GM19455 (cell line): ENCODE results near the gene SAE1.

ENCODE experiments used
- ATAC-seq: cut with Tn5 transposase; IDR thresholded peaks from one replicate; pipeline ENCODE4 v1.9.1; 2021; ENCODE audit not compliant: unreplicated experiment

Gene SAE1

DNA sequence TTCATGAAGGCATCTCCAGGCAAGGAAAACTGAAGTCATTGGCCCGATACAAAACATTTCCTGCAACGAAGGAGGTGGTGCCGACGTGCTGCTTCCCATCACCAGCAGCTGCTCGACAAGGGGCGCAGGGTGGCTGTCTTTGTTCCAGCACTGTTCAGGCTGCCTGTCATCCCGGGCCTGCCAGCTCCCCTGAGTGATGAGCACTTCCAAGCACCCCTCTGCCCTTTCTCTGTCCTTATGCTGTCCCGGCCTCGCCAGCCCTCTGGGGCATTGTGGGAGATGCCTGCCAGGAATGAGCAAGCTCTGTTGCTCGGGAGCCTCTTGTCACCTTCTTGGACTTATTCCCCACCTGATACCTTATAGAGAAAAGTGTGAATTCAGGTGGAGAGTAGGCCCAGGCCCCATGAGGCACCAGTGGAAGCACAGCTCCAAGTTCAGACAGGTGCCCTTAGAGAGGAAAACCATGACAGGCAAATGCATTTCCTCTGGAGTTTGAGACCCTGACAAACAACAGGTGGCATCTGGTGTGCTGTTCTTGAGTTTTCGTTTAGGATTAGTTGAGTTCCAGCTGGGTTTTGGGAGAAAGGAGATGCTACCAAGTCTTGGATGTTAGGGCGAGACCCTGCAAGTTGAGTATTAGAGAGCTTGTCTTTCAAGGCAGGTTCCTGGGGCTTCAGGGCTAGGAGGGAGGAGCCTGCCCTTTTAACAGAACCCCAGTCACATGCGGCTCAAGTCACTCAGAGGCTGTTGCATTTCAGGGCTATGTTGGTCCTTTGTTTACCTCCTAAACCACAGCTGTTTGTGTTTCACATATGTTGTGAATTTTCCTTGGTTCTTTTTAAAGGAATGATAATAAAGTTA lies 78.9 kb downstream of the SAE1 start:
- ATAC-seq, result no peak

GRCh38 chr19:47210180-47210490 lies 79.5 kb downstream of the SAE1 start:
- ATAC-seq, result no peak

GRCh38 chr19:47210689-47211316 lies 80.2 kb downstream of the SAE1 start:
- ATAC-seq, result no peak

- no peak for ATAC-seq
Observed at GRCh38 chr19:47215581-47215980, 84.9 kb downstream of the SAE1 start.

DNA sequence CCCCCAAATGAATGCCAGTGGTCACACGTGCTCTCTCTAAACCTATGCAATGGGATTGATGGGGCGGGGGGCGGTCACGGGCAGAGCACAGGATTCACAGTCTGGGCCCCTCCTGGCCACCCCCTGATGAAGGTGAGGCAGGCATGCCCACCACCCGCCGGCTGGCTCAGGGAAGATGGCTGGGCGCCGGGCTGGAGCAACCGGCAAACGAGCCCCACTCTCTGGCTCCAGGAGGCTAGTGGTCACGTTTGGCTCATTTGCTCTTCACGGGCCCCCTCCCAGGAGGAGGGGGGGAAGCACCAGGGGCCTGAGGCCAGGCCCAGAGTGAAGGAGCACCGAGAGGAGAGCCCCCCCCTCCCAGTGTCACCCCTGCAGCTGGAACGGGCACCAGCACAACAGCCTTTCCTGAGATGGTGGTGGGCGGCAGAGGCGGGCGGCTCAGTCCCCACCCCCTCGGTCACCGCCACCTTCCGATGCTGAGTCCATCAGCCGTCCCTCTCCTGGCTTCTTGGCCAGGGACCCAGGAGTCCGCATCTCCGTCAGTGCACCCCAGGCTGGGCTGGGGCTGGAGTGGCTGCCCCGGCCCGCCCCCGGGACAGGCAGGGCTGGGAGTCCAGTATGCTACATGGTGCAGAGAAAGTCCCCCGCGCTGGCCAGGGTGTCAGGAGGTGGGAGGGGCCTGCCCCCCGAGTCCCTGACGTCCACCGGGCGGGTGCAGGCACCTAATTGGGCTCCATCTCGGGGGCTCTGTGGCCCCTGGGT lies 90.6 kb downstream of the SAE1 start:
- no peak for ATAC-seq

DNA sequence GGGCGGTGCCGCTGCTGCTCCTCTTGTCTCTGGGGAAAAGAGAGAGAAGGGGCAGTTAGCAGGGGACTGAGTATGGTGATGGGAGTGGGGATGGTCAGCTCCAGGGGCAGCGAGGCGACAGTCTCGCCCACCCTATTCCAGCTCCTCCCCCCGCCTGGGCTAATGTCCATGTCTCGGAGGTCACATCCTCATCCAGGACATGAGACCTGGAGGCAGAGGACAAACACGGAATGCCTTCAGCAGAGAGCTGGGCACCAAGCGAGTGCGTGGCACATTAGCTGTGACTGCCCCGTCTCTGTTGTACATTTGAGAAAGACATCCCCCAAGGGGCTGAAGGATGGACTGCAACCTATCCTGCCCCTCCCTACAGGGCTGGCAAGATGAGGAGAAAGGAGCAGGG lies 91.3 kb downstream of the SAE1 start:
- no peak for ATAC-seq

- no peak for ATAC-seq
Observed at GRCh38 chr19:47225746-47226425, 95.3 kb downstream of the SAE1 start.

GRCh38 chr19:47226426-47227351 lies 96.1 kb downstream of the SAE1 start:
- no peak for ATAC-seq

DNA sequence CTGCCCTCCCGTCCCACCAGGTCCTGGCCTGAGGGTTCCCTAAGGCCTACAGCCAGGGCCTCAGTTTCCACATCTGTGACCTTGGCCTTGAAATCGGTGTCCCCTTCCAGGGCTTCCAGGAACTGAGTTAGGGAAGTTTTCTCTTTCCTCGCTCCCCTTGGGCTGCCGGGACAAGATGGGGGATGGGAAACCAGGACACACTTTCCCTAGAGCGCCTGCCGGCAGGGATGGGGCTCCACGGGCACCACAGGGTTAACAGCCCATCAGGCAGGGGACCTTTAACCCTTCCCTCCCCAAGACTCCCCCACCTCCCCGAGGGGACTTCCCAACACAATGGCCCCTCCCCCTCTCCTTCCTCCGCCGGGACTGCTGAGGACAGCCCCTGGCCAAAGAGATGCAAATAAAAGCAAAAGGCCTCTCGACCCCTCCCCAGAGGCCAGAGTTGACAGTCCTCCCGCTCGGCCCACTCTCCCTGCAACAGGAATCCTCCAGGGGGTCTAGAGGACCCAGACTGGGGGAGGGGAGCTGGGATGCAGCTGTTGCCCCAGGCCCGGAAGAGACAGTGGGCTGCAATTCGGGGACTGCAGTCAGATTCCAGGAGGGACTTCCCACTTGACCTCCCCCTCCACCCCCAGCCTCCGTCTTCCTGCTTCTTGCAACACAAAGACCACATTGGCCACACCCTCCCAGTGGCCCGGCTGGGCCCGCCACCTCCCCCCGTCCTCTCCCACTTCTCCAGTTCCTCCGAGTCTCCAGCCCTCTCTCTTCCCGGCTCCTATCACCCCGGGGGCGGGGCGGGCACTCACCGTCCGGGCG lies 96.9 kb downstream of the SAE1 start:
- no peak for ATAC-seq

- no peak for ATAC-seq
Observed at GRCh38 chr19:47228168-47228936, 97.7 kb downstream of the SAE1 start.

DNA sequence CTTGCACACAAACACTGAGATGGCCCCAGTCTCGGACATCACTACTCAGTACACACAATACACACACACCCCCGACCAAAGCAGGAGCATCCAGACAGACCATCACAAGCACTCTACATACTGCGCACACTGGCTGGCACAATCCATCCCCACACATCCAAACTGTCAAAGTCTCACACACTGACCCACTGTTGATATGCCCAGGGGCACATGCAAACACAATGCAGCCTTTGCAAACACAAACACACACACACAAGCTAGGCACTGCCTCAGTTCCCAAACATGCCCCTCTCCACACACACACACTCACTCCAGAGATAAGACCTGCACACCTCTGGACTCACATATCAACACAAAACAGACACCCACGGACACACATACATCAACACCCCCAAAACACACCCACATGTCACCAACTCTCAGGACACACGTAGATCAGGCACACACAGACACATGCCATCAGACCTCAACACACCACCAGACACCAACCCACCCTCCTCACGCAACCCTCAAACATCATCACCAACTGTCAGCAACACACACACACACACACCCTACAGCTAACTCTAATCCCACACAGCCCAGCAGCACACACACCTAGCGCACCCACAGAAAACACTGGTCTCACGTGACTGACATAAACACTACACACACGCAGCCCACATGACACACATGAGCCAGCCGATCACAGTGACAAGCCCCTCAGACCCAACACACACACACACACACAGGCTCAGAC lies 98.5 kb downstream of the SAE1 start:
- ATAC-seq, result no peak

DNA sequence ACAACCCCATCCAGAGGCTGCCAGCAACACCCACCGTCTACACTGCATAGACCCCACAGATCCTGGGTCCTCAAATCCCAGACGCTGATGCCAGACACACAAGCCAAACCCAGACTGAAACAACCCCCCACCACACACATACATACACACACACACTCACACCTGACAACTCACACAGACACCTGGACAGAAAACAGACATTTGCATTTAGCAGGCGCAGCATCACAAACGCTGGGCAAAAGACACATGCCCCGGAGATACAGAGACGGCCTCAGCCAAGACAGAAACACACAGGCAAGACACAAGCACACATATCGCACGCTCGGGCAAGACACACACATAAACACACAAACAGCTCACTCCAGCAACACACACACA lies 99.0 kb downstream of the SAE1 start:
- ATAC-seq, result no peak

GRCh38 chr19:47230054-47230920 lies 99.7 kb downstream of the SAE1 start:
- ATAC-seq, result peak; percentile 18

- peak; percentile 2 for ATAC-seq
Observed at GRCh38 chr19:47230921-47231214, 100.2 kb downstream of the SAE1 start, which contains the start of gene BBC3. Gene BBC3, minus strand, starts transcription at chr19:47231199. Its CDS starts 2,768 bp downstream, at chr19:47228431.

DNA sequence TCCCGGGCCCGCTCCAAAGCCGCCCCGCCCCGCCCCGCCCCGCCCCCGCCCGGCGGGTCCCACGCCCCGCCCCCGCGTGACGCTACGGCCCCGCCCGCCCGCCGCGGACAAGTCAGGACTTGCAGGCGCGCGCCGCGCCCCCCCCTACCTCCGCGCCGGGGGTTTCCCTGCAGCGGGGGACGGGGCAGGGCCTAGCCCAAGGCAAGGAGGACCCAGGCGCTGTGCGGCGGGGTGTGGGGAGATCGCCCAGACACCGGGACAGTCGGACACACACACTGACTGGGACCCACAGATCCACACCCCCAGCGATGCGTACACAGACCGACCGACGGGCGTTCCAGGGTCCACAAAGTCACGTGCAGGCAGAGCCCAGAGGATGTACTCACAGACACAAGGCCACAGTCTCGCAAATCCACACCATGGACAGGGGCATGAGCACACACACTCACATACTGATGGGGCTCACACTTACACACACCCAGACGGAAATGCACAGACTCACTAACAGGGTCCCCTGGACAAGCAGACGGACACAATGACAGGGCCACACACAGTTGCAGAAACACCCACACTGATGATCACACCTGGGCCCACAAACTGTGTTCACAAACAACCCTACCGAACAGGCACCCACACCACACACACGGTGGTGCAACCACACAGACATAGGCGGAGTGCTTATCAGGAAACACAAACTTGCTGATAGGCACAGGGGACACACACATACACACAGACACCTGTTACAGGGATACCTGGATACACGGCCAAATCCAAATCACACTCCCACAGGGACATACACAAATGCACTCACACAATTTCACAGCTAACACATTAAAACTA lies 100.8 kb downstream of the SAE1 start:
- peak; percentile 31 for ATAC-seq
